ENCODE measurements around the gene ST7. TPM values are rescaled to one million over a fixed set of nuclear protein-coding genes. Genes with fewer than 3 reads are reported as not detected.
"Not testable (repeated sequence)": the region's sequence is repeated elsewhere in the genome, so short reads cannot be mapped to it uniquely, and the experiment has no call there.

The ST7 gene
- total RNA-seq, 2 experiments from 2014 or later: 5.7 to 6.2 TPM

DNA sequence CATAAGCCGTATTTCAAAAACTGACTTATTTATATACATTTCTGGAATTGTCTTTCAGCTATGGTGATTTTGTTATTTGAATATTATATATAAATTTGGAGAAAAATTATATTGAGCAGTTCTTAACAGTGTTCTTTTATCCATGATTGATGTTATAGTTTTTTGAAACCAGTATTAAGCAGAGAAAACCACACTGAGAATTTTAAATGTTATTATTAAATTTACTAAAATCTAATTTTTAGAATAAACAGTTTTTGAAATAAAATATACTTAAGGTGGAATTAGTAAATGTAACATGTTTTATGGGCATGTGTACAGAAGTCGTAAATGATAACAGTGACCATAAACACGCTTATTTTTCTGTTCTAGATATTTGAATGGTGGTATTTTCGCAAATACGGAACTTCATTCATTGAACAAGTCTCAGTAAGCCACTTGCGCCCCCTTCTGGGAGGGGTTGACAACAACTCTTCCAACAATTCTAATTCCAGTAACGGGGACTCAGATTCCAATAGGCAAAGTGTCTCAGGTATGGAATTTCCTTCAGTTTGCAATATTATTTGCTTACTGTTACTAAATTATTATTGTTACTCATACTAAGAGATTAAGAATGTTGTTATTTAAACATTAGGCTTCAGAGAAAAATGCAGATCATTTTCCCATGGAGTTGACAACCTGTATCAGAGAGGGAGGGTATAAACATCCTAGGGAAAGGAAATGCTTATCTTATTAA is 166.1 kb downstream of the ST7 start:
- Mint-ChIP-seq H3K4me1 (ENCODE audit: low read depth) (peaks cover 1% of the 10 kb centered on the region), H3K9me3 (no peaks in the 10 kb centered on the region), H3K4me3 (no peak overlapping the region), H3K27ac (no peak overlapping the region), H3K27me3 (no peaks in the 10 kb centered on the region), H3K36me3 (no peaks in the 10 kb centered on the region)
- DNase-seq: peak; percentile 80
- CTCF ChIA-PET: interaction anchor here (0.7 to 14.9 kb wide), 11 partner anchors 8 to 263 kb away, joined by 3 to 373 read pairs (median 5); no protein-coding TSS in a partner anchor
- intact Hi-C loops (cut with micrococcal nuclease): loop anchor here (1.0 kb wide), 3 partner anchors 107 to 189 kb away; no protein-coding TSS in a partner anchor
- POLR2A ChIA-PET: interaction anchor here (1.2 kb wide), 1 partner anchor 135 kb away, joined by 3 read pairs; no protein-coding TSS in a partner anchor

GRCh38 chr7:117120321-117120720 is 167.0 kb downstream of the ST7 start:
- H3K4me1 Mint-ChIP-seq (ENCODE audit: low read depth); H3K4me3 Mint-ChIP-seq; H3K27me3 Mint-ChIP-seq; H3K36me3 Mint-ChIP-seq; H3K27ac Mint-ChIP-seq; H3K9me3 Mint-ChIP-seq; POLR2A ChIA-PET; DNase-seq; intact Hi-C loops (cut with micrococcal nuclease): not testable (repeated sequence)
- CTCF ChIA-PET: interaction anchor here (0.6 to 14.9 kb wide), 9 partner anchors 10 to 195 kb away, joined by 3 to 373 read pairs (median 3); no protein-coding TSS in a partner anchor

GRCh38 chr7:117122036-117122435 is 168.7 kb downstream of the ST7 start:
- H3K4me3 Mint-ChIP-seq; intact Hi-C loops (cut with micrococcal nuclease); H3K9me3 Mint-ChIP-seq; DNase-seq; H3K36me3 Mint-ChIP-seq; H3K4me1 Mint-ChIP-seq (ENCODE audit: low read depth); H3K27me3 Mint-ChIP-seq; POLR2A ChIA-PET; H3K27ac Mint-ChIP-seq: not testable (repeated sequence)
- CTCF ChIA-PET: interaction anchor here (1.0 to 14.9 kb wide), 5 partner anchors 10 to 192 kb away, joined by 3 to 373 read pairs (median 5); no protein-coding TSS in a partner anchor

DNA sequence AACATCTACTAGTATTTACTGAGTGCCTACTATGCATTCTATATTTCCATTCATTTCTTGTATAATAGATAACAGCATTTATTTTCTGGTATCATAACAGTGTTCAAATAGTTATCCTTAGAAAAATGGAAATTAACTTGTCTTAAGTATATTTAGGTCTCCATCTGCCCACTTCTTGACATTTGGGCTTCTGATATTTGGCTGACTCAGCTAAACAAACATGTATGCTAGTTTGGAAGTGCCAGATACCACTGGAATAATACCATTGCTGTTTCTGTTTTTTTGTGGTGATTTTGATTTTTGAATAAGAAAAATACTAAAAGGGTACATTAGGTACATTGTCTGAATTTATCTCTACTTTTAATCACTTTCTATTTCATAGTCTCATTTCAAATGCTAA is 169.2 kb downstream of the ST7 start:
- Mint-ChIP-seq H3K4me1 (ENCODE audit: low read depth) (peaks cover 8% of the 10 kb centered on the region), H3K27me3 (no peaks in the 10 kb centered on the region), H3K4me3 (no peak overlapping the region), H3K36me3 (no peaks in the 10 kb centered on the region), H3K27ac (no peak overlapping the region), H3K9me3 (no peaks in the 10 kb centered on the region)
- intact Hi-C loops (cut with micrococcal nuclease): no loop called here
- no peak for DNase-seq
- CTCF ChIA-PET: interaction anchor here (1.0 to 14.9 kb wide), 5 partner anchors 9 to 193 kb away, joined by 3 to 373 read pairs (median 5); no protein-coding TSS in a partner anchor
- POLR2A ChIA-PET: no interaction called here

- no peak for DNase-seq
- H3K9me3 Mint-ChIP-seq: no peaks in the 10 kb centered on the region
- no peak overlapping the region for H3K27ac Mint-ChIP-seq
- no peak overlapping the region for H3K4me3 Mint-ChIP-seq
- H3K36me3 Mint-ChIP-seq: no peaks in the 10 kb centered on the region
- ChIA-PET POLR2A (no interaction called here), CTCF (interaction anchor here (1.0 to 14.9 kb wide), 4 partner anchors 12 to 194 kb away, joined by 3 to 373 read pairs (median 52); no protein-coding TSS in a partner anchor)
- intact Hi-C loops (cut with micrococcal nuclease): no loop called here
- no peaks in the 10 kb centered on the region for H3K27me3 Mint-ChIP-seq
- H3K4me1 Mint-ChIP-seq (ENCODE audit: low read depth): peaks cover 8% of the 10 kb centered on the region
These were observed 170.1 kb downstream of the ST7 start for GRCh38 chr7:117123311-117123926.

- ChIA-PET POLR2A (interaction anchor here (0.6 to 1.8 kb wide), 2 partner anchors 114 to 153 kb away, joined by 3 to 5 read pairs; no protein-coding TSS in a partner anchor), CTCF (interaction anchor here (1.7 to 14.9 kb wide), 8 partner anchors 10 to 195 kb away, joined by 5 to 373 read pairs (median 20); partner anchors contain the start of gene ST7)
- H3K36me3 Mint-ChIP-seq: no peaks in the 10 kb centered on the region
- peaks cover 8% of the 10 kb centered on the region for H3K4me1 Mint-ChIP-seq (ENCODE audit: low read depth)
- H3K27me3 Mint-ChIP-seq: no peaks in the 10 kb centered on the region
- no peaks in the 10 kb centered on the region for H3K9me3 Mint-ChIP-seq
- no peak overlapping the region for H3K27ac Mint-ChIP-seq
- H3K4me3 Mint-ChIP-seq: no peak overlapping the region
- intact Hi-C loops (cut with micrococcal nuclease): loop anchor here (1.0 kb wide), 2 partner anchors 14 to 114 kb away; no protein-coding TSS in a partner anchor
- DNase-seq: peak; percentile 86
These were observed 171.4 kb downstream of the ST7 start for GRCh38 chr7:117124591-117125220.

GRCh38 chr7:117126676-117127075 is 173.4 kb downstream of the ST7 start:
- ChIA-PET CTCF (interaction anchor here (0.9 to 14.9 kb wide), 15 partner anchors 8 to 197 kb away, joined by 3 to 373 read pairs (median 13); no protein-coding TSS in a partner anchor), POLR2A (no interaction called here)
- Mint-ChIP-seq H3K4me1 (ENCODE audit: low read depth) (peaks cover 8% of the 10 kb centered on the region), H3K36me3 (peaks cover under 1% of the 10 kb centered on the region), H3K27ac (no peak overlapping the region), H3K4me3 (no peak overlapping the region), H3K9me3 (no peaks in the 10 kb centered on the region), H3K27me3 (no peaks in the 10 kb centered on the region)
- DNase-seq: no peak
- intact Hi-C loops (cut with micrococcal nuclease): loop anchor here (1.0 kb wide), 2 partner anchors 141 to 196 kb away; no protein-coding TSS in a partner anchor

DNA sequence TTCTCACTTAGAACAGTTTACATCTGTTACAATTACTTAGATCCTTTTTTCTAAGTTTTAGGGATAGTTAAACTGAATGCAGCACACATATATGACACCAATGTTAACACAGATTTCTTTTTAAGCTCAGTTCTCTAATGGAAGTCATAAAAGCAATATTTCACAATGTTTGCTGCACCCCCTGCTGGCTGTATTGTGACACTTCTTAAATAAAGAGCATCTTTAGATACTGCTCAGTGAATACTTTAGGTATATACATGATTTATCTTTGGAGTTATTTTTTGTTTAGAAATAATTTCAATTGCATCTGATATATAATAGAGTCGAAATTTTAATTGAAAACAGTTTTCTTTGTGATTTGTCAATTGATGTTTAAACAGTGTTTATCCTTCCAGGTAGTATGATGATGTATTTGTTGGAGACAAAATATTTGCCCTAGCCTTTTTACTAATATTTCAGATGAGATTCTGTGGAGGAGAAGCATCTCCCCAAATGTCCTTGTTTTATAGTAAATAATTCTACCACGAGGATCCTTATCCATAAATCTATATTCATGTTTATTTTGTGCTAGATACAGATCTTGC is 174.4 kb downstream of the ST7 start:
- no peak overlapping the region for H3K27ac Mint-ChIP-seq
- H3K27me3 Mint-ChIP-seq: no peaks in the 10 kb centered on the region
- CTCF ChIA-PET: interaction anchor here (0.6 to 14.9 kb wide), 25 partner anchors 8 to 536 kb away, joined by 3 to 373 read pairs (median 8); no protein-coding TSS in a partner anchor
- POLR2A ChIA-PET: no interaction called here
- H3K4me1 Mint-ChIP-seq (ENCODE audit: low read depth): peaks cover 13% of the 10 kb centered on the region
- H3K4me3 Mint-ChIP-seq: no peak overlapping the region
- DNase-seq: peak; percentile 48
- intact Hi-C loops (cut with micrococcal nuclease): loop anchor here (1.0 kb wide), 2 partner anchors 142 to 197 kb away; no protein-coding TSS in a partner anchor
- H3K36me3 Mint-ChIP-seq: peaks cover 7% of the 10 kb centered on the region
- H3K9me3 Mint-ChIP-seq: no peaks in the 10 kb centered on the region

DNA sequence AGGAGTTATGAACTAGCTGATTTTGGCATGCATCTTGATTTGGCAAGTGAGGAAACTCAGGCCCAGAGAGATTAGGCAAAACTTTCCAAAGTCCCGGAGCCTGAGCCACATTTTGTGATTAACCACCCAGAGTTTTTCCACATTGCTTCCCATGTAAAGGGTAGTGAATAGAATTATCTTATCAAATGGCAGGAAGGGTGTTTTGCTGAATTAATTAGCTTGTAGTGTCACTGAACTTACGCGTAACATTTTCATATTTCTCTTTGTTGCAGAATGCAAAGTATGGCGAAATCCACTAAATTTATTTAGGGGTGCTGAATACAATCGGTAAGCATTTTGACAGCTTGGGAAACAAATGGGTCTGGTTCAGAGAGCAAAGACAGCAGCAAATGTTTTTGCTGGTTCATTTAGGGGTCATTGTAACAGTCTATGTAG is 176.2 kb downstream of the ST7 start:
- H3K4me3 Mint-ChIP-seq: no peak overlapping the region
- POLR2A ChIA-PET: no interaction called here
- H3K9me3 Mint-ChIP-seq: no peaks in the 10 kb centered on the region
- H3K27me3 Mint-ChIP-seq: no peaks in the 10 kb centered on the region
- no peak for DNase-seq
- peaks cover 10% of the 10 kb centered on the region for H3K36me3 Mint-ChIP-seq
- no peak overlapping the region for H3K27ac Mint-ChIP-seq
- CTCF ChIA-PET: interaction anchor here (0.9 to 3.3 kb wide), 6 partner anchors 11 to 199 kb away, joined by 3 to 16 read pairs (median 7); no protein-coding TSS in a partner anchor
- peaks cover 12% of the 10 kb centered on the region for H3K4me1 Mint-ChIP-seq (ENCODE audit: low read depth)
- intact Hi-C loops (cut with micrococcal nuclease): no loop called here

- CTCF ChIA-PET: interaction anchor here (0.6 to 3.3 kb wide), 6 partner anchors 12 to 199 kb away, joined by 3 to 16 read pairs (median 7); no protein-coding TSS in a partner anchor
These were observed 177.0 kb downstream of the ST7 start for GRCh38 chr7:117130262-117130661.

More at GRCh38 chr7:117130262-117130661, 177.0 kb downstream of the ST7 start:
- DNase-seq: no peak
- POLR2A ChIA-PET: no interaction called here
- H3K4me1 Mint-ChIP-seq (ENCODE audit: low read depth): peaks cover 6% of the 10 kb centered on the region
- H3K9me3 Mint-ChIP-seq: no peaks in the 10 kb centered on the region
- intact Hi-C loops (cut with micrococcal nuclease): no loop called here
- no peaks in the 10 kb centered on the region for H3K27me3 Mint-ChIP-seq
- peaks cover 10% of the 10 kb centered on the region for H3K36me3 Mint-ChIP-seq
- H3K27ac Mint-ChIP-seq: no peak overlapping the region
- no peak overlapping the region for H3K4me3 Mint-ChIP-seq
